ENCODE measurements around the gene TTLL13.
A peak's percentile ranks its signal among the peaks of the same experiment; 100 is the strongest.
"Not testable (repeated sequence)": the region's sequence is repeated elsewhere in the genome, so short reads cannot be mapped to it uniquely, and the experiment has no call there.

Gene TTLL13

GRCh38 chr15:90248789-90249202, 560 bp upstream of the TTLL13 start:
- Histone ChIP-seq H4K8ac (ENCODE audit: low read depth, low read length) (no peak overlapping the region), H3K14ac (ENCODE audit: low read length) (no peak overlapping the region), H3K4me3 (ENCODE audit: low read depth, low read length) (no peak overlapping the region), H3K9me3 (ENCODE audit: insufficient read depth, low read depth, low read length) (no peaks in the 10 kb centered on the region), H3K27ac (ENCODE audit: low read depth, low read length) (no peak overlapping the region), H3K4me2 (ENCODE audit: low read length) (peak overlapping the region; percentile 92), H3K36me3 (ENCODE audit: control insufficient read depth in 1 of 2, insufficient read depth in 2 of 2, low read length in 2 of 2) (no peaks in the 10 kb centered on the region), H3K18ac (ENCODE audit: low read length) (no peak overlapping the region), H2BK120ac (ENCODE audit: insufficient read depth, low read length, poor library complexity) (no peak overlapping the region), H2BK12ac (ENCODE audit: low read length) (no peak overlapping the region), H2BK5ac (ENCODE audit: low read depth, low read length, poor library complexity) (no peak overlapping the region), H3K23ac (ENCODE audit: low read length) (no peak overlapping the region), H2AFZ (ENCODE audit: insufficient read depth, low read length, poor library complexity) (no peak overlapping the region), H2AK5ac (ENCODE audit: low read length) (no peak overlapping the region), H4K12ac (ENCODE audit: low read depth, low read length) (no peak overlapping the region), H4K91ac (ENCODE audit: low read depth, low read length) (no peak overlapping the region), H3K4me1 (ENCODE audit: control insufficient read depth in 1 of 2, insufficient read depth in 2 of 2, low read length in 2 of 2) (peaks cover 0 to 3% of the 10 kb centered on the region in 2 experiments), H3K79me2 (ENCODE audit: control insufficient read depth, insufficient read depth, low read length, poor library complexity) (no peaks in the 10 kb centered on the region), H3K4ac (ENCODE audit: low read depth, low read length) (no peak overlapping the region), H3K27me3 (ENCODE audit: insufficient read depth, low read length) (no peaks in the 10 kb centered on the region), H3K9ac (ENCODE audit: low read length) (no peak overlapping the region), H3K79me1 (ENCODE audit: low read length) (peaks cover 2% of the 10 kb centered on the region)
- DNase-seq = peak in 1 of 2 donors; percentile 17
- WGBS (ENCODE audit: extremely low coverage, insufficient coverage, insufficient read length) = no CpG with 5 or more reads among the region's 6 CpGs

DNA sequence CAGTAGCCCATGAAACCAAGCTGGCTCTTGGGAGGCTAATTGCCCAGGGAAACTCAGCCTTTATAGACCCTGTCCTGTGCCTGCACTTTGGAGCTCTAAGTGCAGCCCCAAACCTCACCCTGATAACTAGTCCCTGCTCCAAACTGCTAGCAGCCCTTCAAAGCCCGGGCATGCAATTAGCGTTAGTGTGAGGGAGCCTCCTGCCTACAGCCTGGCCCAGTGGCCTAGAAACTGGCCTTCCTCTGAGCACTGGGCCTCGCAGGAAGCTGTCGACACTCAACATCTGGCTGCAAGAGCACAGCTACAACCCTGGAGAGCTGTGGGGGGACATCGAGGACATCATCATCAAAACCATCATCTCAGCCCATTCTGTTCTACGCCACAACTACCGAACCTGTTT, 8.4 kb downstream of the TTLL13 start:
- no peaks in the 10 kb centered on the region for H3K9me3 ChIP-seq (ENCODE audit: insufficient read depth, low read depth, low read length)
- H3K36me3 ChIP-seq (ENCODE audit: control insufficient read depth in 1 of 2, insufficient read depth in 2 of 2, low read length in 2 of 2) = no peaks in the 10 kb centered on the region
- H3K4me1 ChIP-seq (ENCODE audit: control insufficient read depth in 1 of 2, insufficient read depth in 2 of 2, low read length in 2 of 2) = no peaks in the 10 kb centered on the region
- H3K27me3 ChIP-seq (ENCODE audit: insufficient read depth, low read length) = no peaks in the 10 kb centered on the region
- no peak overlapping the region for H4K91ac ChIP-seq (ENCODE audit: low read depth, low read length)
- no peak overlapping the region for H3K27ac ChIP-seq (ENCODE audit: low read depth, low read length)
- no peak overlapping the region for H4K12ac ChIP-seq (ENCODE audit: low read depth, low read length)
- no peak overlapping the region for H3K14ac ChIP-seq (ENCODE audit: low read length)
- no peaks in the 10 kb centered on the region for H3K79me1 ChIP-seq (ENCODE audit: low read length)
- H3K4ac ChIP-seq (ENCODE audit: low read depth, low read length) = no peak overlapping the region
- no peak overlapping the region for H4K8ac ChIP-seq (ENCODE audit: low read depth, low read length)
- no peak overlapping the region for H2AFZ ChIP-seq (ENCODE audit: insufficient read depth, low read length, poor library complexity)
- H3K4me3 ChIP-seq (ENCODE audit: low read depth, low read length) = no peak overlapping the region
- no peak overlapping the region for H2BK5ac ChIP-seq (ENCODE audit: low read depth, low read length, poor library complexity)
- no peaks in the 10 kb centered on the region for H3K79me2 ChIP-seq (ENCODE audit: control insufficient read depth, insufficient read depth, low read length, poor library complexity)
- no peak overlapping the region for H2BK12ac ChIP-seq (ENCODE audit: low read length)
- no peak overlapping the region for H3K18ac ChIP-seq (ENCODE audit: low read length)
- H2BK120ac ChIP-seq (ENCODE audit: insufficient read depth, low read length, poor library complexity) = no peak overlapping the region
- no peak overlapping the region for H3K9ac ChIP-seq (ENCODE audit: low read length)
- WGBS (ENCODE audit: extremely low coverage, insufficient coverage, insufficient read length) = no CpG with 5 or more reads among the region's 7 CpGs
- H2AK5ac ChIP-seq (ENCODE audit: low read length) = no peak overlapping the region
- no peak overlapping the region for H3K23ac ChIP-seq (ENCODE audit: low read length)
- no peak for DNase-seq
- H3K4me2 ChIP-seq (ENCODE audit: low read length) = no peak overlapping the region

DNA sequence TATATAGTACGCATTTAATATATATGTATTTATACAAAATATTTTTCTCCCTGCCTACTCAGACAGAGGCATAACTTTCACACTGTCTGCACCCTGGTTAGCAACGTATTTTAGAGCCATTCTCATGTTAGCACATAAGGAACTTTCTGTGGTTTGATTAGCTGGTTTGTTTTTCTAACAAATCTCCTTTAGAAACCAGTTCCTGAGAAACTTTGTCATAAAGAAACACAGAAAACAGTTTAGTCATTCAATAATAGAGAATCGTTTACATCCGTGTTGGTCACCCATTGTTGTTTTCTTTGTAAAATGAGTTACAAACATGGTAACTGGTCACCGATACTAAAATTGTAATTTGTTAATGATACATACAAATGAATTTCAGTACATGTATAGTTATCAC, 10.2 kb downstream of the TTLL13 start:
- Histone ChIP-seq H3K4me2 (ENCODE audit: low read length) (no peak overlapping the region), H3K18ac (ENCODE audit: low read length) (no peak overlapping the region), H3K27ac (ENCODE audit: low read depth, low read length) (no peak overlapping the region), H3K79me2 (ENCODE audit: control insufficient read depth, insufficient read depth, low read length, poor library complexity) (no peaks in the 10 kb centered on the region), H2BK120ac (ENCODE audit: insufficient read depth, low read length, poor library complexity) (no peak overlapping the region), H3K23ac (ENCODE audit: low read length) (no peak overlapping the region), H2AK5ac (ENCODE audit: low read length) (no peak overlapping the region), H3K27me3 (ENCODE audit: insufficient read depth, low read length) (no peaks in the 10 kb centered on the region), H3K4me1 (ENCODE audit: control insufficient read depth in 1 of 2, insufficient read depth in 2 of 2, low read length in 2 of 2) (peaks cover under 1 to 2% of the 10 kb centered on the region in 2 experiments), H4K91ac (ENCODE audit: low read depth, low read length) (no peak overlapping the region), H3K4ac (ENCODE audit: low read depth, low read length) (no peak overlapping the region), H3K36me3 (ENCODE audit: control insufficient read depth in 1 of 2, insufficient read depth in 2 of 2, low read length in 2 of 2) (no peaks in the 10 kb centered on the region), H4K8ac (ENCODE audit: low read depth, low read length) (no peak overlapping the region), H3K4me3 (ENCODE audit: low read depth, low read length) (no peak overlapping the region), H4K12ac (ENCODE audit: low read depth, low read length) (no peak overlapping the region), H3K9ac (ENCODE audit: low read length) (no peak overlapping the region), H3K14ac (ENCODE audit: low read length) (no peak overlapping the region), H3K79me1 (ENCODE audit: low read length) (no peaks in the 10 kb centered on the region), H2AFZ (ENCODE audit: insufficient read depth, low read length, poor library complexity) (no peak overlapping the region), H2BK5ac (ENCODE audit: low read depth, low read length, poor library complexity) (no peak overlapping the region), H2BK12ac (ENCODE audit: low read length) (no peak overlapping the region), H3K9me3 (ENCODE audit: insufficient read depth, low read depth, low read length) (no peaks in the 10 kb centered on the region)
- DNase-seq = no peak
- no CpG with 5 or more reads among the region's 5 CpGs for WGBS (ENCODE audit: extremely low coverage, insufficient coverage, insufficient read length)

GRCh38 chr15:90260731-90261130, 11.4 kb downstream of the TTLL13 start:
- not testable (repeated sequence) for H3K27ac ChIP-seq (ENCODE audit: low read depth, low read length); H2BK120ac ChIP-seq (ENCODE audit: insufficient read depth, low read length, poor library complexity); H4K8ac ChIP-seq (ENCODE audit: low read depth, low read length); H3K79me2 ChIP-seq (ENCODE audit: control insufficient read depth, insufficient read depth, low read length, poor library complexity); H2AFZ ChIP-seq (ENCODE audit: insufficient read depth, low read length, poor library complexity); H3K18ac ChIP-seq (ENCODE audit: low read length); H3K27me3 ChIP-seq (ENCODE audit: insufficient read depth, low read length); H3K79me1 ChIP-seq (ENCODE audit: low read length); H3K23ac ChIP-seq (ENCODE audit: low read length); DNase-seq; H2AK5ac ChIP-seq (ENCODE audit: low read length); H3K9ac ChIP-seq (ENCODE audit: low read length); H3K4me1 ChIP-seq (ENCODE audit: control insufficient read depth in 1 of 2, insufficient read depth in 2 of 2, low read length in 2 of 2); H3K9me3 ChIP-seq (ENCODE audit: insufficient read depth, low read depth, low read length); H3K14ac ChIP-seq (ENCODE audit: low read length); H4K91ac ChIP-seq (ENCODE audit: low read depth, low read length); H2BK12ac ChIP-seq (ENCODE audit: low read length); H3K4me2 ChIP-seq (ENCODE audit: low read length); H3K4me3 ChIP-seq (ENCODE audit: low read depth, low read length); H2BK5ac ChIP-seq (ENCODE audit: low read depth, low read length, poor library complexity); H4K12ac ChIP-seq (ENCODE audit: low read depth, low read length); H3K4ac ChIP-seq (ENCODE audit: low read depth, low read length); H3K36me3 ChIP-seq (ENCODE audit: control insufficient read depth in 1 of 2, insufficient read depth in 2 of 2, low read length in 2 of 2)
- no CpG with 5 or more reads among the region's 6 CpGs for WGBS (ENCODE audit: extremely low coverage, insufficient coverage, insufficient read length)
